Right lung (tissue), 5 donors: ENCODE data around the gene MTREX. TPM values are rescaled to one million over a fixed set of nuclear protein-coding genes. Genes with fewer than 3 reads are reported as not detected.

Experiments
- DNase-seq, 2 donors: peaks; one replicate each; pipeline ENCODE4 v3.0.0-alpha.2; 2013
- polyA plus RNA-seq, 5 donors: library from polyadenylated mRNA; unstranded; fragments of 120-200 nt; gene quantifications; one replicate each; pipeline versions ENCODE4 v1.2.1 to v1.2.3, GENCODE V29; 2013; ENCODE audit warnings: inconsistent platforms in 1 of 5, low replicate concordance in 1 of 5; ENCODE audit not compliant: insufficient read length in 5 of 5, insufficient read depth in 1 of 5

Gene MTREX
- polyA plus RNA-seq, 5 donors, result 67.6 to 113 (median 92.2) TPM

DNA sequence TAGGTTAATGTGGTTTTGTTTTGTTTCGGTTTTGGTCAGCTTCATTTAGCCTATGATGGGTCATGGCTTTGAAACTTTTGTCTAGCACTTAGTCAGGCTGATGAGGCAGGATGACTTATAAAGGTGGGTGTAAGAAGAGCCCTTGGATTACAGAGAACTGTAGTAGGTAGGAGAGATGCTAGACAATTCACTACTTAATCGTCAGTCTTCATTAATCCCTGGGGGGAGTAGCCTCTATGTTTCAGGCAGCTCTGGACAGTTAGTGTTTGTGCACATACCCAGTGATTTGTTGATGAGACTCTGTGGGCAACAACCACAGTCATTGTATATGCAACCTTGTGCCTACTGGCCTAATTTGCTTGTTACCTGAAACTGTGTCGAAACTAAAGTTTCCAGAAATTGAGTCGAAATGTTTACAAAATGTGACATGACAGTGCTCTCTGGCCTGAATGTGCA is 113.3 kb downstream of the MTREX start:
- no peak for DNase-seq

DNA sequence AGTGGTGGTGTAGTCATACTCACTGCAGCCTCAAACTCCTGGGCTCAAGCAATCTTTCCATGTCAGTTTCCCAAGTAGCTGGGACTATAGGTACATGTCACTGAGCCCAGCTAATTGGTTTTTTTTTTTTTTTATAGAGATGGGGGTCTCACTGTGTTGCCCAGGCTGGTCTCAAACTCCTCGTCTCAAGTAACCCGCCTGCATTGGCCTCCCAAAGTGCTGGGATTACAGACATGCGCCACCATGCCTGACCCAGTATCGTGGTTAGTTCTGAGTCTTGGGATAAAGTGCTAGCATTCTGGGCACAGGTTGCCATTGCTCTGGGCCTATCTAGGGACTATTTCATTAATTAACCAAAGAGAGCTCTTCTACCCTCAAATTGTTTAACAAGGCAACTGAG is 118.7 kb downstream of the MTREX start:
- DNase-seq, result no peak

DNA sequence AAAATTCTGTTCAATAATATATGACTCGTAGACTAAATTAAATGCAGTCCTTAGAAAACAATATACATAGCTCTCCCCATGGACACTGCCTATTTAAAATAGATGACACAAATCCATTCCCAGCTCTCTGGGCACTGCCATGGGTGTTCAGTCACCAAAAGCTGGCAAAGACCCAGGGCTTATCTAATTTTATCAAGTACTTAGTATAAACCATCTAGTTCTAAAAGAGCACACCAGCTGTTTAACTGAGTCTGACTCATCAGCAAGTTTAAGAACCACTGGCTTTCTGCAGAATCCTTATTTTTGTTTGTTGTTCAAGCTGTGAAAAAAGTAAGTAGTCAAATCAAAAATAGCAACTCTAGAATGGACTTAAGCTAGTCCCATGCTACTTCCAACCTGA is 119.4 kb downstream of the MTREX start:
- DNase-seq, result no peak

DNA sequence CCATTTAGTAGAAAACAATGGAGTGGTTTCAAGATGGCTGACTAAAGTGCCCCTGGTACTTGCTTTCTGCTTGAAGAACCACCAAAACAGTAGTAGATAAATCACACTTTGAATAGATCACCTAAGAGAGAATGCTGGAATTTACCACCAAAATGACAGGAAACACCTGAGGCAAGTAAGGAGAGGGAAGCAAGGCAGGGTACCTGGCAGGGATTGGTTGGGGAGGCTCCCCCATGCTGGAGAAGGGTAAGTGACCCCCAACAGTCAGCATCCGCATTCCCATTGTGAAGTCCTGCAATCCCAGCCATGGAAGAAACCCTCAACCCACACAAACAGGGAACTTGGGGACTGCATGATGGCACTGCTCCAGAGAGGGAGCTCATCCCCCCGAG is 121.4 kb downstream of the MTREX start:
- DNase-seq, result no peak

DNA sequence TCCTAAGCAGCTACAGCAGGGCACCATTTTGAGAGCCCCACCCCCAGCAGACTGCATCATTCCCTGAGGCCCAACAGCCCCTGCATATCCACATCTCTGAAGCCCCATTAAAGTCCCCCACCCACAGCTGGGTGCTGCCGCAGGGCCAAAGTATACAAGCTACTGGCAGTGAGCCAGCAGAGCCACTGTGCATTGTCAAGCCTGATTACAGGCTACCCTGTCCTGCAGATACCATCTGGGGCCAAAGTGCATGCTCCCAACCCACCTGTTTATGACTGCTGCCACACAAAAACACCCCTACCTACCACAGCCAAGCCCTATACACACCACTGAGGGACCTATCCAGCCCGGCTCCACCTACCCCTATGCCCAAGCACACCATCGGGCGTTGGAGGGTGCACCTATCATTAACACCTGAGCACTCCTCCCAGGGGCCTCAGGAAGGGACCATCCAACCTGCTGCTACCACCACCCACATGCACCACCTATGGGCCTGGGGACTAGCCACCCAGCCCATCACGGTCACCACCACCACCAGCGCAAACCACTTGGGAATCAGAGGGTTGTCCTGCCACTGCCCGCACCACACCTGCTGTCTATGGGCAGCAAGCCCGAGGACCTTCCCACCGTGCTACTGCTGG is 121.9 kb downstream of the MTREX start:
- no peak for DNase-seq

DNA sequence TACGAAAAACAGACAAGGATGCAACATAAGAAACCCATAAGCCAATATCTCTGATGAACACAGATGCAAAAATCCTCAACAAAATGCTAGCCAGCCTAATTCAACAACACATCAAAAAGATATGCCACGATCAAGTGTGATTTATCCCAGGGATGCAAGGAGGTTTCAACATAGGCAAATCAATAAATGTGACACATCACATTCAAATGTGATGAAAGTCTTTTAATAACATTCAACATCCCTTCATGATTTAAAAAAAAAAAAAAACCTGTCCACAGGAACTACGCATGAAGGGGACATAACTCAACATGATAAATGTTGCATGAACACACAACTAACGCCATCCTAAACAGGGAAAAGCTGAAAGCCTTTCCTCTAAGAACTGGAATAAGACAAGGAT is 124.8 kb downstream of the MTREX start:
- no peak for DNase-seq

DNA sequence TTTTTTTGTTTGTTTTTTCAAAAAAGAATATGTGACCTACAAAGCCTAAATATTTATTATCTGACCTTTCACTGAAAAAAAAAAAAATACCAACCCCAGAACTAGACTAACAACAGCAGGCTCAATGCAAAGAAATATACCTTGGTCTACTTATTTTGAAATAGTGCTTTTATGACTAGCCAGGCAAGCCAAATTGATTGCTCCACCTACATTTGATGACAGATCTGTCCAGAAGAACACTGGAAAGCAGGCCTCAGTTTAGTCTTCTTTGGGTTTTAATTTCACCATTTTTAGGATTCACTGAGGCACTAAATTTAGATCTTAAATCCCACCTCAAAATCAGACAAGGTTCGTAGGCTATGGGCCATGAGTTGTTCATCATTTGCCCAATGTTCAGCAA is 129.7 kb downstream of the MTREX start:
- DNase-seq, result no peak

DNA sequence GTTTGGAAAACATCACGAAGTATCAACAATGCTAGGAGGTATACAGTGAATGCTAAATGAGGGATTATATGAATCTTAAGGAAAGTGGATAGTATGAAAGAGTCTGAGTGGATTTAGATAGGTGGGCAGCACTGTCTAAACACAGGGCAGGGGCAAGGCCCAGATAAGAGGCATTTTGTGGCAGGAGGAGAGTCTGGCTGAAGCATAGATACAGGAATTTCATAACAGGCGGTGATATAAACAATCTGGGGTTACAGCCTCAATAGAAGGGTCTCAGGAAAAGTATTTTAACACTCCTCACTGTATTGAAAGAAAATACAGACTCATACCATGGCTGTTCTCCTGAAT is 130.0 kb downstream of the MTREX start:
- no peak for DNase-seq

DNA sequence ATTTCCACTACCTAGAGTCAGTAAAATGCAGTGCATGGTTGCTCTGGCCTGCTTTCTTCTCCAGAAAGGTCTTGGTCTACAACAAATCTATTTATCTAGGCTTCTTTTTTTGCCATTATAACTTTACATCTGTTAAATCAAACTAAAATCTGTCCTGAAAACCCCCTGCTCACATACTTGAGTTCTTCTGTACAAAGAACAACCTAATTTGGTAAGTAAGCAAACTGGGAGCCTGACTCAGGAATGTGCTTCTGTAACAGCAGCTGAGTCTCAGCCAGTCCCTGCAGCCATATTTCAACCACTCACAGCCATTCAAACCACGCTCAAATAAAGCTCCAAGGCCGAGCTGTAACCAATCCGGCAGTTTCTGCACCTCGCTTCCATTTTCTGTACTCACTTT is 131.2 kb downstream of the MTREX start:
- DNase-seq, result no peak

DNA sequence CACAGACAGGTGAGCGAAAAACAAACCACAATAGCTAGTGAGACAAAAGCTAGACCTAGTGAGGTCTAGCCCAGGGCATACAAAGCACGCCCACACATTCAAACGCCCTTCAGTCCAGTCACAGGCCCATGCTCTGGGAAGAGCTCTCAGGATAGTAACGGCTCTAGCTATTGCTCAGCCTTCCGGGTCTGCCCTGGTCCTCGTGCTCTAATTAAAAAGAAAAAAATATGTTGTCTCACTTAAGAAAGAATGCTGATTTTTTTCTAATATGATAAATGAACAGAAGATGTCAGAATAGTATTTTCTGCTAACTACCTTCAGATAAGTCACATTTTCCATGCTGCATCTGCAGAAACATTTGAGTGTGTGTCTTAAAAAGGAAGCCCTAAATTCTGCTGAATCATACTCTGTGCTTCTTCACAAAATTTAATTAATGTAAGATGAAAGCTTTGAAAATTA is 132.4 kb downstream of the MTREX start:
- DNase-seq, result no peak

DNA sequence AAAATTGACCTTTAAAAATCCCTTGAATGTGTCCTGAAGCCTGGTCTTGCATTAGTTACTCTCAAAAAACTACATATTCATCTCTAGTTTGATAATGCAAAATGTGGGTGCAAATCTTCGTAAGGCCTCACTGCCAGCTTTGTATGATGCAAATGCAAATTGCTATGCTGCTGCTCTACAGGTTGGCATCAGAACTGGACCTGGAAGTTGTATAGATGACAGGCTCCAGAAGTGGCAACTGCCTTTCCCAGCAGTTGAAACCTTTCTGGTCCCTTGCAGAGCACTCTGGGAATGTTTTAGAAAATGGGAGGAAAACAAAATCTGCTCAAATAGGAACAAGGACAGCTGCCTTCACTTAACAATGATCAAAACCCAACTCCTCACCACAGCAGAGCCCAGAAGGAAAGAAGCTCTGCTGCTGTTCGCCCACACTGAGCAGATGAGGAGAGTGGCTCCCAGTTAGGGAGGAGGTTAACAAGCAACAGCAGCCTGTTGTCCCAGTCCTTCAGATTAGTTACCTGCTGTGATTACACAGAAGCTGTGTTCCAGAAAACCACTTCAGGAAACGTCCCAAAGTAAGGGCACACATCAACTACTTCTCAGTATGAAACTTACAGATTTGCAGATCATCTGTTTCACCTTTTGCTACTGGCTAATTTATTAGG is 133.4 kb downstream of the MTREX start:
- no peak for DNase-seq

DNA sequence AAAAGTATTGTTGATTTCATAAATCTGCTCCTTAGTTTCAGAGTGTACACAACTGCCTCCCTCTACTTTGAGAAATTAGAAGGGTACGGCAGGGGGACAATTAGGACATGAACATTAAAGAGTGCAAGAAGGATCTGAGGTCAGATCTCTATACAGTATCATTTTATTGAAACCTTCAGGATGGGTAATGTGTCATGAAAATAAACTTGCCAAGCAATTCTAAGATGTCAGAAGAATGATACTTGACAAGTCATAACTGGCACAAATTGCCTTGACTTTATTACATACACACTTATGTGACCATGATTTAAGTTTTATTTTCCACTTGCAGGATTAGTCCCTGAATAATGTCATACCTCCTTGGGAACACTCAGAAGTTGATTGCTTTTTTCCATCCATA is 134.2 kb downstream of the MTREX start:
- DNase-seq, result no peak

DNA sequence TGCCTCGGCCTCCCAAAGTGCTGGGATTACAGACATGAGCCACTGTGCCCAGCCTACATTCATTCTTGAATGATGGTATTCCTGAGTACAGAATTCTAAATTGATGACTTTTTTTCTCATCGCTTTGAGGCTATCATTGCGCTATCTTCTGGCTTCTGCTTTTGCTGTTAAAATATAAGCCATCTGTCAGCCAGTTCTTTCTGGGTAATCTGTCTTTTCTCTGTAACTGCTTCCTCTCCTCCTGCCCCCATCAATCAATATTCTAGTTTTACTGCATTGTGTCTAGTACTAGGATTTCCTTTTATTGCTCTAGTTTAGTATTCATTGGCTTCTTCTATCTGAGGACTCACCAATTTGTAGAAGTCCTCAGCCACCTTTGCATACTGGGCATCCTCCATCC is 138.0 kb downstream of the MTREX start:
- DNase-seq, result no peak

DNA sequence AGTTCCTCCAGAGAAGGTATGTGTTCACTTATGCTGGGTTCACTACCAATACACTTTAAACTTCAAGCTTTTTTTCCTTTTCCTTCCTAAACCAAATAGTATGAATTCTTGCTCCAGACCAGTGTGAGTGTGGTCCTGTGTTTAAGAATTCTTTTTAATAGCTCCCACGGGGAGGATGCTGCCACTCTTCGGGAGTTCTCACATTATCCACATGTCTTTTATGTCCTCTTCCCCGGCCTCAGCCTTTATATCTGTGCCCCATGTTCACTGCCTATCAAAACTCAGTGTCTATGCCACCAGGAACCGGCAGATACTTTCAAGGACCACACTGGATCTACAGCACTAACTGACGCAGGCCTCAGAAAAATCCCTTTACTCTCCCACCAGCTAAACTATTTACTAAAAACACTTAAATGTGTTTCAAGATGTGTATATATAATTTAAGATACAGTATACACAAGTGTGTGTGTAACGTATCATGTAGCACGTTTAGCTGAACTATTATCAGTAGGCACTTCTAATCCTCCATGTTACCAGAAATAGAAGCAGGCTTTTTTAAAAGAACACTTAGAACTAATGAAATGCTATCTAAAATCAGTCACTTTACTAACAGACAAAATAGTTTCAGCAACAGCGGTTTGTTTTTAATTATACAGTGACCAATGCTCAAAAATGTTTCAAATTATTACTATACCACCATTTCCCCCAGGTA is 139.0 kb downstream of the MTREX start:
- no peak for DNase-seq

DNA sequence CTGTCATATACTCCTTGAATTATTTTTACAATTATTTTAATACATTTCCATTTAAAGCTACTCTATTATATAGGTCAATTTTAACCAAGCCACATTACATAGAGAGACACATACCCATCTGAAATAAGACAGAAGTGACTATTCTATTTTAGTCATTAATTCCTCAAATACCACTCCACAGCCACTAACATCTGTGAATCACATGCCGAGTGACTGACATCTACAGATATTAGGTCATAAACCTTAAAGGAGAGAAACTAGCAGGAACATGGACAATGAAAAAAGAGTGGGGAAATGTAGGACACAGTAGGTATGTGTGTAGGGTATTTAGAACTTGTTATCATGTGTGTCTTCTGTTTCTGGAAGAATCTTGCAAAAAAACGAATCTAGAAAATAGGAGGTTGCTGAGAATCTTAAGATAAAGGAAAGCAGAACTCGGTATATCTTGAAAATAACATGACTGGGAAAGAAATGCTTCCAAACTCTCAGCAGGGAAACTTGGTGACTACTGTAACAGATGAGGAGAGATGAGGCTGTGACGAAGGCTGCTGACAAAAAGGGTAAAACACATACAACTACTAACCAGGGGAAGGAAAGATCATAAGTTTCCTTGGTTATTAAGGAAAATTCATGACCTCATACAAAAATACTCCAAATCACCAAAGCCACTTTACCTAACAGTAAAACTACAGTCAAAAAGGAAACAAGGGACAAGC is 142.4 kb downstream of the MTREX start:
- DNase-seq, result no peak

DNA sequence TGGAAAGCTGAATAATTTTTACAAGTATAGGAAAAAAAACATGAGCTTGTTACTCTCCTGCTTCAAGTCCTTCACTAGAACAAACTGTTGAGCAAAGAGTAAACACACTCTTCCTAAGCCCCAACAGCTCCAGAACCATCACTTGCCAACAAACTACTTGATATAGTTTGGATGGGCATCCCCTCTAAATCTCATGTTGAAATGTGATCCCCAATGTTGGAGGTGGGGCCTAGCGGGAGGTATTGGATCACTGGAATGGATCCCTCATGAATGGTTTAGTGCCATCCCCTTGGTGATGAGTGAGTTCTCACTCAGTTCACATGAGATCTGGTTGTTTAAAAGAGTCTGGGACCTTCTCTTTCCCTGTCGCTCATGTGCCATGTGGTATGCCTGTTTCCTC is 144.2 kb downstream of the MTREX start:
- DNase-seq, result no peak

DNA sequence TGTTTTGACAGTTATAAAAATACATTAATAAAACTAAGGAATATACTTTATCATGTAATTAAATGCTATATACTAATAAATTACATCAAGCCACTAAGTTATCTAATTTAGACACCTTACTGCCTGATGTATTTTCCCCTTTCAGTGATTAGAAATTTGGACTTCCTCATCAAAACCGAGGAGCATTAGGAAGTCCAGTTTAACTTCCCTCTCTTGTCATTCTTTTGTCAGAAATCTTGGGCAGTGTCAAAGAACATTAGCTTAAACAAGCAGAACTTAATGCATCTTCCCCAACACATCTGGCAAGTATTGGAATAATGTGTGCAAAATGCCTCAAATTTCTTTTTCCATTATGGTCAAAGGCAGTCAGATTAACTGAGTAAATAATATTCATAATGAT is 145.4 kb downstream of the MTREX start:
- DNase-seq, result no peak

DNA sequence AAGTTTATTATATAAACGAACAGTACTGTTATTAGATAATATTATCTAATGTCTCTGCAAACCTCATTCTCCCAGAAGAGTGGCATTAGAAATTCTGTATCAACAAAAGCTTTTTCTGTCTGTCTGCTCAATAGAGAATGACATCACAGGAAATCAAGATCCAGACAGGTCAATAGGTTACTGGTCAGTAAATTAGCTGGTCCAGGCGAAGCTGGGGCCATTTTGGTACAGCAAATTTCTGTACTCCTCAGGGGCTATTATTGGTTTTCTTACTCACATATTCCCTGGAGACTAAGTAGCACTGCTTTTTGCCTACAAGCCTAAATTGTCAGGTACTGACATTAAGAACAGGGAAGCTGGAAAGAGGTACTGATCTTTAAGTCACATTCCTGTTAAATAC is 146.5 kb downstream of the MTREX start:
- no peak for DNase-seq

DNA sequence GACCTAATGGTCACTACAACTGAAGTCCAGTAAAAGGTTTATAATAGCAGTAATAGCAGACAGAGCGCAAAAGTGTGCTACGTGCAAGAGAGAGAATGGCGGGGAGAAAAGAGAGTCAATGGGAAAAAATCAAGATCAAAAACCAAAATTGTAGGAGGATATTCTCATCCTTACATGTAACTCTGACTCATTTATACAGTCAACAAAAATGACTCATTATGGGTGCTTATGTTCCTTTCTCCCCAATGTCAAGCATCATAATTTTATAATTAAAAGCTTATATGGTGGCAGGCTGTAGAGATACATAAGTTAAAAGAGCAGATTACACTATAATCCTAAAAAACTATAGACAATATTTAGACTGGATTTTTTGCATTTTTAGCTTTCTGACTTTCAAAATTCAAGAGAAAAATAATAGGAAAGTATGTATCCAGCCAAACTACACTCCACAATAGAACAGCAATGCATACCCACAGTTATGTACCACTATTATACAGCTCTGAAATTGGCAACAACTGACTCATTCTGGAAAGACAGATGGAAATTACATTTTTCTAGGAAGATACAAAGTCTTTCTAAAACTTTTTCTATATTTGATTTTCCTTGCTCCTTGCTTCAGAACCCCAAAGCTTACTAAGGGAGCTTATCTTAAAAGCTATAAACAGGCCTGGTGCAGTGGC is 148.6 kb downstream of the MTREX start:
- DNase-seq, result no peak

DNA sequence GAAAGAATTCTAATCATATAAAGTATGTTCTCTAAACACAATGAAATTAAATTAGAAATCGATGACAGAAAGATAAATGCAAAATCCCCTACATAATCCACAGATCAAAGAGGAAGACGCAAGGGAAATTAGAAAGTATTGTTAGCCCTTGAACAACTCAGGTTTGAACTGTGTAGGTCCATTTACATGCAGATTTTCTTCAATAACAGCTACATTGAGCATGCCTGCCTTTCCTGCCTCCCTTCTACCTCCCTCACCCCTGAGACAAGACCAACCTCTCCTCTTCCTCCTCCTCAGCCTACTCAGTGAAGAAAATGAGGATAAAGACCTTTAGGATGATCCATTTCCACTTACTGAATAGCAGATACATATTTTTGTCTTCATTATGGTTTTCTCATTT is 151.8 kb downstream of the MTREX start:
- DNase-seq, result no peak

DNA sequence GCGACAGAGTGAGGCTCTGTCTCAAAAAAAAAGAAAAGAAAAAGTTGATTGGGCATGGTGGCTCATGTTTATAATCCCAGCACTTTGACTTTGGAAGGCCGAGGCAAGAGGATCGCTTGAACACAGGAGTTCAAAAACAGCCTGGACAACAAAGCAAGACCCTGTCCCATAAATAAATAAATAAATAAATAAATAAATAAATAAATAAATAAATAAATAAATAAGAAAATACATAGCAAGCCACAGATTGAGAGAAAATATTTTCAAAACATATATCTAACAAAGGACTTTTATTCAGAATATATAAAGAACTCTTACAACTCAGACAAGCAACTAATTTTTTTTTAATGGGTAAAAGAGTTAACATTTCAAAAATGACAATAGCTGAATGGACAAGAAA is 155.8 kb downstream of the MTREX start:
- no peak for DNase-seq
